Measurements from ENCODE around the gene MEAK7. TPM values are rescaled to one million over a fixed set of nuclear protein-coding genes. Genes with fewer than 3 reads are reported as not detected.

Gene MEAK7
- total RNA-seq, 1 experiment from 2014 or later = 21.5 TPM

GRCh38 chr16:84527532-84528269 lies 23.2 kb upstream of the MEAK7 start:
- TF ChIP-seq, protein P1, sequence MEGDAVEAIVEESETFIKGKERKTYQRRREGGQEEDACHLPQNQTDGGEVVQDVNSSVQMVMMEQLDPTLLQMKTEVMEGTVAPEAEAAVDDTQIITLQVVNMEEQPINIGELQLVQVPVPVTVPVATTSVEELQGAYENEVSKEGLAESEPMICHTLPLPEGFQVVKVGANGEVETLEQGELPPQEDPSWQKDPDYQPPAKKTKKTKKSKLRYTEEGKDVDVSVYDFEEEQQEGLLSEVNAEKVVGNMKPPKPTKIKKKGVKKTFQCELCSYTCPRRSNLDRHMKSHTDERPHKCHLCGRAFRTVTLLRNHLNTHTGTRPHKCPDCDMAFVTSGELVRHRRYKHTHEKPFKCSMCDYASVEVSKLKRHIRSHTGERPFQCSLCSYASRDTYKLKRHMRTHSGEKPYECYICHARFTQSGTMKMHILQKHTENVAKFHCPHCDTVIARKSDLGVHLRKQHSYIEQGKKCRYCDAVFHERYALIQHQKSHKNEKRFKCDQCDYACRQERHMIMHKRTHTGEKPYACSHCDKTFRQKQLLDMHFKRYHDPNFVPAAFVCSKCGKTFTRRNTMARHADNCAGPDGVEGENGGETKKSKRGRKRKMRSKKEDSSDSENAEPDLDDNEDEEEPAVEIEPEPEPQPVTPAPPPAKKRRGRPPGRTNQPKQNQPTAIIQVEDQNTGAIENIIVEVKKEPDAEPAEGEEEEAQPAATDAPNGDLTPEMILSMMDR (conservative IDR thresholded peaks at IDR 0.05) = no peak
- H3K36me3 Mint-ChIP-seq (ENCODE audit: insufficient read depth in 1 of 3, low read depth in 3 of 3) = peaks cover 3 to 17% (median 13%) of the 10 kb centered on the region in 3 experiments
- no peak overlapping the region for H4K5ac ChIP-seq (ENCODE audit: insufficient read length, low read depth, low read length)
- H3K27ac ChIP-seq (ENCODE audit: insufficient read length, low read depth, low read length) = no peak overlapping the region
- H2AK5ac ChIP-seq (ENCODE audit: insufficient read length, low read length) = no peak overlapping the region
- H3K79me1 ChIP-seq (ENCODE audit: insufficient read depth, low read depth, low read length, poor library complexity, severe bottlenecking) = no peaks in the 10 kb centered on the region
- no peak overlapping the region for H3K18ac ChIP-seq (ENCODE audit: insufficient read length, low read depth, low read length)
- no peak overlapping the region for H3K9ac ChIP-seq (ENCODE audit: extremely low read depth, insufficient read length, low read length)
- H2BK120ac ChIP-seq (ENCODE audit: low read depth, low read length, poor library complexity, severe bottlenecking) = no peak overlapping the region
- no peak overlapping the region for H2BK15ac ChIP-seq (ENCODE audit: low read depth, low read length)
- no peak overlapping the region for H3K14ac ChIP-seq (ENCODE audit: insufficient read depth, low read length)
- no peaks in the 10 kb centered on the region for H3K27me3 ChIP-seq (ENCODE audit: insufficient read depth, low read length)
- no peaks in the 10 kb centered on the region for H3K9me3 ChIP-seq (ENCODE audit: control insufficient read depth, low read depth, low read length)
- H3K9me3 Mint-ChIP-seq = peaks cover 10 to 19% of the 10 kb centered on the region in 2 experiments; a peak in 3 of 5 replicates
- H3K23ac ChIP-seq (ENCODE audit: insufficient read length, low read depth, low read length) = no peak overlapping the region
- no peak overlapping the region for H3K4me2 ChIP-seq (ENCODE audit: insufficient read depth, insufficient read length, low read length)
- no peak overlapping the region for H3T11ph ChIP-seq (ENCODE audit: low read length)
- H4K20me1 ChIP-seq (ENCODE audit: control insufficient read depth, insufficient read depth, insufficient read length) = no peaks in the 10 kb centered on the region
- H2BK5ac ChIP-seq (ENCODE audit: insufficient read length, low read length) = no peak overlapping the region
- no peaks in the 10 kb centered on the region for H3K79me2 ChIP-seq (ENCODE audit: insufficient read depth, low read length)
- peaks cover 4% of the 10 kb centered on the region; the same call in 1 of the 2 replicates for H3K4me1 ChIP-seq (ENCODE audit: insufficient read depth, low read length)
- H4K8ac ChIP-seq (replicated peaks; ENCODE audit: insufficient read length, low read depth, low read length) = no peak overlapping the region
- H3K23me2 ChIP-seq (ENCODE audit: insufficient read length, low read depth, low read length, poor library complexity, severe bottlenecking) = no peaks in the 10 kb centered on the region
- no peak overlapping the region for H2BK20ac ChIP-seq (ENCODE audit: low read depth, low read length, poor library complexity, severe bottlenecking)
- H3K4me1 Mint-ChIP-seq = peaks cover 25 to 32% of the 10 kb centered on the region in 2 experiments
- no peak overlapping the region for H2AFZ ChIP-seq (ENCODE audit: low read length)
- H3K4ac ChIP-seq (ENCODE audit: low read depth, low read length) = no peak overlapping the region
- no peak overlapping the region for H3K56ac ChIP-seq (ENCODE audit: insufficient read length, low read depth, low read length)
- no peak overlapping the region for H4K91ac ChIP-seq (ENCODE audit: insufficient read length, low read depth, low read length)
- no CpG with 5 or more reads among the region's 11 CpGs for WGBS (ENCODE audit: extremely low coverage, insufficient read length, low lambda C conversion rate)
- peaks cover 11% of the 10 kb centered on the region for H3K27me3 Mint-ChIP-seq (ENCODE audit: low read depth)
- no peak overlapping the region for H2BK12ac ChIP-seq (ENCODE audit: insufficient read length, low read depth, low read length)
- no peak for DNase-seq
- H3K27ac Mint-ChIP-seq = peak overlapping the region in 1 of 3 experiments; percentile 28; a peak in 1 of 7 replicates
- no peak overlapping the region for H3K4me3 Mint-ChIP-seq
